HCT116 (cell line): ENCODE results near the gene SPDEF. TPM values are rescaled to one million over a fixed set of nuclear protein-coding genes. Genes with fewer than 3 reads are reported as not detected.

ENCODE experiments used
- ATAC-seq: fragments of 200-7000 bp; cut with Tn5 transposase; 2 replicates; pipeline ENCODE4 v1.9.1; 2020; ENCODE audit warnings: mild to moderate bottlenecking, moderate library complexity
- BruUV-seq: library from RNA; stranded (reverse); fragments of 400-500 nt; replicated peaks from 2 replicates; lab custom pipeline; 2021; lab: Mats Ljungman, UMichigan
- CTCF ChIA-PET: fragments of 300-600 bp; sonication (Branson Sonifier 250); formaldehyde crosslinking; loops from one replicate; lab custom pipeline; 2021; ENCODE audit warnings: antibody characterized with exemption; lab: Charles Lee
- POLR2A ChIA-PET: fragments of 300-600, 350-600 bp; sonication (Branson Sonifier 250); formaldehyde crosslinking; loops from one replicate; lab custom pipeline; 2021; ENCODE audit warnings: antibody characterized with exemption; lab: Charles Lee
- RAD21 ChIA-PET, 2 experiments: fragments of 300-600 bp; sonication (Branson Sonifier 250); formaldehyde crosslinking; loops; one replicate each; lab custom pipeline; 2023; ENCODE audit warnings: low total read pairs in 2 of 2; ENCODE audit not compliant: uncharacterized antibody in 2 of 2, unreplicated experiment in 2 of 2, low non-redundant PET in 1 of 2; lab: Charles Lee
- DNase-seq: peaks from one replicate; pipeline ENCODE4 v3.0.0-alpha.2; 2010; ENCODE audit warnings: low read depth, low spot score
- H2AFZ ChIP-seq: fragments of 200-600 bp; shearing (Covaris generic), sonication (generic); 2 replicates; pipeline ENCODE4 v1.6.1; 2017; ENCODE audit warnings: low read depth, mixed run types, mixed read lengths, antibody characterized with exemption, low read length; ENCODE audit not compliant: poor library complexity, severe bottlenecking
- H3K27ac ChIP-seq: 2 replicates; pipeline ENCODE4 v1.5.1; 2012; ENCODE audit warnings: low read depth, low read length
- H3K27me3 ChIP-seq: fragments of 200-600 bp; sonication (generic); 2 replicates; pipeline ENCODE4 v1.6.1; 2016; ENCODE audit warnings: mixed run types, low read length, mixed read lengths; ENCODE audit not compliant: insufficient read depth
- H3K36me3 ChIP-seq, 2 experiments: fragments of 200-500 bp in 1 of 2; fragments of 200-600 bp in 1 of 2; sonication (Bioruptor generic) in 1 of 2; sonication (generic) in 1 of 2; 2 replicates each; pipeline versions ENCODE4 v1.5.1 to v1.6.1; 2014 to 2016; ENCODE audit warnings: low read length in 2 of 2, inconsistent platforms in 1 of 2, mixed read lengths in 1 of 2, mixed run types in 1 of 2; ENCODE audit not compliant: insufficient read depth in 2 of 2, control insufficient read depth in 1 of 2
- H3K4me1 ChIP-seq, 2 experiments: fragments of 200-600 bp in 1 of 2; sonication (generic) in 1 of 2; 2 replicates each; pipeline versions ENCODE4 v1.5.1 to v1.6.1; 2012 to 2017; ENCODE audit warnings: low read length in 2 of 2, inconsistent platforms in 1 of 2, mild to moderate bottlenecking in 1 of 2, mixed read lengths in 1 of 2, mixed run types in 1 of 2, moderate library complexity in 1 of 2; ENCODE audit not compliant: insufficient read depth in 2 of 2, control insufficient read depth in 1 of 2
- H3K4me2 ChIP-seq: fragments of 200-600 bp; sonication (generic); 2 replicates; pipeline ENCODE4 v1.6.1; 2017; ENCODE audit warnings: mixed run types, low read length, mixed read lengths
- H3K4me3 ChIP-seq, 2 experiments: fragments of 200-600 bp in 1 of 2; sonication (generic) in 1 of 2; replicated peaks in 1 of 2; 2 replicates each; pipeline ENCODE4 v1.5.1; 2011 to 2016; ENCODE audit warnings: low read length in 2 of 2, control low read depth in 1 of 2, low read depth in 1 of 2, mild to moderate bottlenecking in 1 of 2, mixed read lengths in 1 of 2, mixed run types in 1 of 2
- H3K79me2 ChIP-seq: fragments of 200-600 bp; sonication (generic); 2 replicates; pipeline ENCODE4 v1.6.1; 2017; ENCODE audit warnings: mild to moderate bottlenecking, mixed run types, low read length, moderate library complexity, mixed read lengths; ENCODE audit not compliant: insufficient read depth
- H3K9ac ChIP-seq: fragments of 200-600 bp; sonication (generic); 2 replicates; pipeline ENCODE4 v1.6.1; 2016; ENCODE audit warnings: low read length, mixed read lengths
- H3K9me2 ChIP-seq: fragments of 200-600 bp; sonication (generic), shearing (Covaris generic); 2 replicates; pipeline ENCODE4 v1.6.1; 2017; ENCODE audit warnings: mixed run types, mild to moderate bottlenecking, moderate library complexity; ENCODE audit not compliant: insufficient read depth
- H3K9me3 ChIP-seq, 2 experiments: fragments of 200-500 bp in 1 of 2; fragments of 200-600 bp in 1 of 2; sonication (Bioruptor generic) in 1 of 2; sonication (generic) in 1 of 2; 2 replicates each; pipeline ENCODE4 v1.6.1; 2014 to 2017; ENCODE audit warnings: low read length in 2 of 2, mixed read lengths in 2 of 2, inconsistent platforms in 1 of 2, low read depth in 1 of 2, mild to moderate bottlenecking in 1 of 2, mixed run types in 1 of 2, moderate library complexity in 1 of 2; ENCODE audit not compliant: control insufficient read depth in 1 of 2, insufficient read depth in 1 of 2
- H4K20me1 ChIP-seq: fragments of 200-600 bp; sonication (generic), shearing (Covaris generic); 2 replicates; pipeline ENCODE4 v1.6.1; 2017; ENCODE audit warnings: mixed run types, mild to moderate bottlenecking, moderate library complexity; ENCODE audit not compliant: insufficient read depth
- CTCF ChIP-seq, 3 experiments: fragments of 200-600 bp in 1 of 3; sonication (generic) in 1 of 3; IDR thresholded peaks in 2 of 3; conservative IDR thresholded peaks in 1 of 3; 2 replicates each; pipeline ENCODE4 v1.5.1; 2012 to 2017; ENCODE audit warnings: low read depth in 2 of 3, low read length in 2 of 3, antibody characterized with exemption in 1 of 3, borderline replicate concordance in 1 of 3, control low read depth in 1 of 3, mild to moderate bottlenecking in 1 of 3, mixed read lengths in 1 of 3, mixed run types in 1 of 3, moderate library complexity in 1 of 3; ENCODE audit not compliant: insufficient read depth in 1 of 3
- ELF1 ChIP-seq: IDR thresholded peaks from 2 replicates; pipeline ENCODE4 v1.6.1; 2012; ENCODE audit warnings: low read depth, borderline replicate concordance
- EZH2phosphoT487 ChIP-seq: fragments of 200-600 bp; IDR thresholded peaks from 2 replicates; pipeline ENCODE4 v1.6.1; 2018; ENCODE audit warnings: antibody characterized with exemption, borderline replicate concordance
- FOSL1 ChIP-seq: IDR thresholded peaks from 2 replicates; pipeline ENCODE4 v1.6.1; 2012; ENCODE audit warnings: low read depth
- MAX ChIP-seq: IDR thresholded peaks from 2 replicates; pipeline ENCODE4 v1.6.1; 2012
- POLR2A ChIP-seq: IDR thresholded peaks from 2 replicates; pipeline ENCODE4 v1.7.0; 2011; ENCODE audit warnings: borderline replicate concordance; ENCODE audit not compliant: insufficient read depth, insufficient read length; ENCODE audit errors: extremely low read depth
- RAD21 ChIP-seq: IDR thresholded peaks from 2 replicates; pipeline ENCODE4 v1.6.1; 2012; ENCODE audit warnings: low read depth, mild to moderate bottlenecking
- SRF ChIP-seq: IDR thresholded peaks from 2 replicates; pipeline ENCODE4 v1.6.1; 2012; ENCODE audit warnings: low read depth
- TCF7L2 ChIP-seq: IDR thresholded peaks from 2 replicates; pipeline ENCODE4 v1.7.0; 2011; ENCODE audit warnings: borderline replicate concordance, inconsistent platforms; ENCODE audit not compliant: insufficient read depth, insufficient read length; ENCODE audit errors: extremely low read depth
- ZNF274 ChIP-seq: fragments of 200-500 bp; sonication (Bioruptor generic); IDR thresholded peaks from 2 replicates; pipeline ENCODE4 v1.6.1; 2014; ENCODE audit warnings: mild to moderate bottlenecking, low read depth, low read length, inconsistent platforms
- intact Hi-C: fragments of 100-400 bp; cut with micrococcal nuclease; formaldehyde crosslinking; loops from 2 replicates; pipeline ENCODE4 v1.10.0; 2022
- total RNA-seq: library from RNA; stranded (reverse); gene quantifications from one replicate; pipeline ENCODE4 v1.2.1, GENCODE V29; 2021; ENCODE audit not compliant: unreplicated experiment

Gene SPDEF
- total RNA-seq, 1 experiment from 2014 or later: 0.39 TPM

- DNase-seq: no peak
- Histone ChIP-seq H3K9me2 (no peaks in the 10 kb centered on the region), H3K36me3 (no peaks in the 10 kb centered on the region), H3K79me2 (no peaks in the 10 kb centered on the region), H3K27me3 (no peaks in the 10 kb centered on the region), H4K20me1 (no peaks in the 10 kb centered on the region), H3K4me1 (peaks cover 3 to 14% of the 10 kb centered on the region in 2 experiments; a peak in 3 of 4 replicates), H3K9me3 (no peaks in the 10 kb centered on the region)
- CTCF ChIA-PET: no interaction called here
- RAD21 ChIA-PET: no interaction called here
- POLR2A ChIA-PET: no interaction called here
- intact Hi-C loops: no loop called here
- no TSS peak for BruUV-seq
- TF ChIP-seq SRF (no peak), TCF7L2 (no peak), FOSL1 (no peak), POLR2A (no peak), RAD21 (no peak), MAX (no peak), ZNF274 (no peak), CTCF (IDR thresholded peaks at IDR 0.05 in 2 of 3, conservative IDR thresholded peaks at IDR 0.05 in 1 of 3; ENCODE audit: borderline replicate concordance in 1 of 3, insufficient read depth in 1 of 3, low read depth in 2 of 3, low read length in 2 of 3) (no peak), ELF1 (no peak), EZH2phosphoT487 (no peak)
- TF ChIP-seq, all 23 proteins: peak for 0
- Histone ChIP-seq H3K4me3 (no peak overlapping the region), H3K27ac (no peak overlapping the region), H3K4me2 (no peak overlapping the region), H3K9ac (no peak overlapping the region), H2AFZ (no peak overlapping the region)
- no peak for ATAC-seq
Observed at GRCh38 chr6:34539181-34539580, 16.9 kb downstream of the SPDEF start.
